Large intestine (tissue), 3 donors: ENCODE results near the gene ROBO2. TPM values are rescaled to one million over a fixed set of nuclear protein-coding genes. Genes with fewer than 3 reads are reported as not detected.

Source experiments
- DNase-seq, 2 donors: peaks; one replicate each; pipeline versions ENCODE4 v3.0.0 to v3.0.0-alpha.2; 2013
- H3K27ac ChIP-seq: one replicate; pipeline ENCODE4 v1.5.1; 2013; ENCODE audit warnings: low read length
- H3K27me3 ChIP-seq: 2 replicates; pipeline ENCODE4 v1.6.1; 2013; ENCODE audit warnings: low read length; ENCODE audit not compliant: control insufficient read depth, insufficient read depth
- H3K36me3 ChIP-seq: 2 replicates; pipeline ENCODE4 v1.6.1; 2013; ENCODE audit warnings: low read length; ENCODE audit not compliant: control insufficient read depth, insufficient read depth
- H3K4me1 ChIP-seq: one replicate; pipeline ENCODE4 v1.6.1; 2013; ENCODE audit warnings: low read length; ENCODE audit not compliant: control insufficient read depth, insufficient read depth
- H3K4me3 ChIP-seq: one replicate; pipeline ENCODE4 v1.5.1; 2013; ENCODE audit warnings: low read length
- H3K9me3 ChIP-seq: one replicate; pipeline ENCODE4 v1.6.1; 2013; ENCODE audit warnings: mild to moderate bottlenecking, low read depth, low read length, moderate library complexity; ENCODE audit not compliant: control insufficient read depth
- WGBS: methylation state at CpG from one replicate; pipeline ENCODE4 v1.1.5; 2013; ENCODE audit warnings: low lambda C conversion rate; ENCODE audit not compliant: insufficient coverage; 5-methylcytosine and 5-hydroxymethylcytosine counted together
- polyA plus RNA-seq: library from polyadenylated mRNA; unstranded; fragments of 120-200 nt; gene quantifications from one replicate; pipeline ENCODE4 v1.2.1, GENCODE V29; 2013

The ROBO2 gene
- polyA plus RNA-seq, 1 donor = 9.6 TPM

- Histone ChIP-seq H3K36me3 (peaks cover 3% of the 10 kb centered on the region), H3K27me3 (no peaks in the 10 kb centered on the region), H3K27ac (no peak overlapping the region), H3K4me3 (no peak overlapping the region), H3K4me1 (peaks cover 6% of the 10 kb centered on the region), H3K9me3 (no peaks in the 10 kb centered on the region)
- no peak for DNase-seq
- WGBS = no CpG with 5 or more reads among the region's 3 CpGs
Measured at GRCh38 chr3:77536038-77536775, 496.3 kb downstream of the ROBO2 start.

GRCh38 chr3:77539014-77539413 is 499.1 kb downstream of the ROBO2 start:
- H3K4me3 ChIP-seq = no peak overlapping the region
- H3K27me3 ChIP-seq = no peaks in the 10 kb centered on the region
- no peaks in the 10 kb centered on the region for H3K9me3 ChIP-seq
- WGBS = no CpG with 5 or more reads among the region's 11 CpGs
- DNase-seq = no peak
- no peak overlapping the region for H3K27ac ChIP-seq
- H3K4me1 ChIP-seq = peaks cover 6% of the 10 kb centered on the region
- H3K36me3 ChIP-seq = no peaks in the 10 kb centered on the region

GRCh38 chr3:77539677-77540076 is 499.8 kb downstream of the ROBO2 start:
- peak in 1 of 2 donors; percentile 26 for DNase-seq
- Histone ChIP-seq H3K9me3 (no peaks in the 10 kb centered on the region), H3K27me3 (no peaks in the 10 kb centered on the region), H3K27ac (no peak overlapping the region), H3K36me3 (no peaks in the 10 kb centered on the region), H3K4me3 (no peak overlapping the region), H3K4me1 (peaks cover 6% of the 10 kb centered on the region)
- WGBS = 38% methylated on average over 1 of the region's 2 CpGs

GRCh38 chr3:77541203-77541922 is 501.5 kb downstream of the ROBO2 start:
- no peak for DNase-seq
- no peak overlapping the region for H3K27ac ChIP-seq
- H3K4me3 ChIP-seq = no peak overlapping the region
- no peaks in the 10 kb centered on the region for H3K36me3 ChIP-seq
- WGBS = 83% methylated on average over 1 of the region's 4 CpGs
- no peaks in the 10 kb centered on the region for H3K27me3 ChIP-seq
- no peaks in the 10 kb centered on the region for H3K9me3 ChIP-seq
- H3K4me1 ChIP-seq = peaks cover 6% of the 10 kb centered on the region

GRCh38 chr3:77546246-77546645 is 506.3 kb downstream of the ROBO2 start:
- no peak for DNase-seq
- WGBS = no CpG with 5 or more reads among the region's 3 CpGs
- no peaks in the 10 kb centered on the region for H3K4me1 ChIP-seq
- H3K27me3 ChIP-seq = no peaks in the 10 kb centered on the region
- no peaks in the 10 kb centered on the region for H3K9me3 ChIP-seq
- no peak overlapping the region for H3K27ac ChIP-seq
- H3K4me3 ChIP-seq = no peak overlapping the region
- H3K36me3 ChIP-seq = no peaks in the 10 kb centered on the region

- no peak for DNase-seq
- H3K27me3 ChIP-seq = no peaks in the 10 kb centered on the region
- no peaks in the 10 kb centered on the region for H3K9me3 ChIP-seq
- no peak overlapping the region for H3K27ac ChIP-seq
- 90% methylated on average over 4 of the region's 5 CpGs for WGBS
- H3K36me3 ChIP-seq = no peaks in the 10 kb centered on the region
- no peak overlapping the region for H3K4me3 ChIP-seq
- H3K4me1 ChIP-seq = no peaks in the 10 kb centered on the region
Measured at GRCh38 chr3:77549034-77549433, 509.1 kb downstream of the ROBO2 start.

GRCh38 chr3:77553240-77553639 is 513.3 kb downstream of the ROBO2 start:
- H3K9me3 ChIP-seq = no peaks in the 10 kb centered on the region
- no peak overlapping the region for H3K4me3 ChIP-seq
- no CpG with 5 or more reads among the region's 1 CpG for WGBS
- no peaks in the 10 kb centered on the region for H3K36me3 ChIP-seq
- H3K27ac ChIP-seq = no peak overlapping the region
- no peaks in the 10 kb centered on the region for H3K27me3 ChIP-seq
- H3K4me1 ChIP-seq = no peaks in the 10 kb centered on the region
- no peak for DNase-seq

GRCh38 chr3:77562089-77562488 is 522.2 kb downstream of the ROBO2 start:
- no peaks in the 10 kb centered on the region for H3K4me1 ChIP-seq
- WGBS = 100% methylated on average over 1 of the region's 2 CpGs
- H3K9me3 ChIP-seq = no peaks in the 10 kb centered on the region
- H3K27me3 ChIP-seq = no peaks in the 10 kb centered on the region
- peaks cover 3% of the 10 kb centered on the region for H3K36me3 ChIP-seq
- no peak overlapping the region for H3K4me3 ChIP-seq
- DNase-seq = no peak
- no peak overlapping the region for H3K27ac ChIP-seq

GRCh38 chr3:77563012-77563411 is 523.1 kb downstream of the ROBO2 start:
- H3K27ac ChIP-seq = no peak overlapping the region
- no peak overlapping the region for H3K4me3 ChIP-seq
- WGBS = no CpG with 5 or more reads among the region's 1 CpG
- H3K4me1 ChIP-seq = no peaks in the 10 kb centered on the region
- H3K27me3 ChIP-seq = no peaks in the 10 kb centered on the region
- DNase-seq = no peak
- H3K36me3 ChIP-seq = peaks cover 3% of the 10 kb centered on the region
- no peaks in the 10 kb centered on the region for H3K9me3 ChIP-seq

- Histone ChIP-seq H3K36me3 (no peaks in the 10 kb centered on the region), H3K27ac (no peak overlapping the region), H3K4me3 (no peak overlapping the region), H3K4me1 (no peaks in the 10 kb centered on the region), H3K9me3 (no peaks in the 10 kb centered on the region), H3K27me3 (no peaks in the 10 kb centered on the region)
- 83% methylated on average over 5 of the region's 6 CpGs for WGBS
- DNase-seq = no peak
Measured at GRCh38 chr3:77566055-77566454, 526.2 kb downstream of the ROBO2 start.
